Esophagus squamous epithelium (tissue), 4 donors: Measurements from ENCODE around the gene NCOA7.

Experiments used
- POLR2A ChIP-seq, 4 donors: fragments of 450-650 bp; IDR thresholded peaks; one replicate each; pipeline ENCODE4 v1.6.1; 2017; ENCODE audit warnings: antibody characterized with exemption in 4 of 4, mild to moderate bottlenecking in 4 of 4, moderate library complexity in 3 of 4
- TF ChIP-seq, protein P1 (sequence below), 6 experiments: fragments of 450-650 bp in 4 of 6; fragments of 200-600 bp in 2 of 6; sonication (generic) in 2 of 6; IDR thresholded peaks; one replicate each; pipeline ENCODE4 v1.5.1; 2016 to 2019; ENCODE audit warnings: antibody characterized with exemption in 6 of 6, mild to moderate bottlenecking in 4 of 6, moderate library complexity in 4 of 6

DNA sequence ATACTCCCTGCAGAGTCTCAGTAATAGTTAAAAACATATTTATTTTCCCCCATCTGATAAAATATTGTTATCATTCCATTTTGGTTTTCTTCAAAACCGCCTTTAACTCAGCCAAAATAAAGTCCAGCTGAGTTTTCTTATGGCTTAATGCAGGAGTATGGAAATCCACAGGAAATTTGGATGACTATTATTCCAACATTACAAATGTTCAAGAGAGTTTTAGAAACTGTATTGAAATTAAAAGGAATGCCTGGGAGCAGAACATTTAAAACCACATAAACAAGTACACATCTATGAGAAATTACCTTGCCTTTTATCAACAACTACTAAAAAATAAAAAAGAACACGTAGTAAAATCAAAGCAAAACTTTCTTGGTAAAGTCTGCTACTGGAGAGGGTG is 45.7 kb downstream of the NCOA7 start:
- TF ChIP-seq, protein P1, sequence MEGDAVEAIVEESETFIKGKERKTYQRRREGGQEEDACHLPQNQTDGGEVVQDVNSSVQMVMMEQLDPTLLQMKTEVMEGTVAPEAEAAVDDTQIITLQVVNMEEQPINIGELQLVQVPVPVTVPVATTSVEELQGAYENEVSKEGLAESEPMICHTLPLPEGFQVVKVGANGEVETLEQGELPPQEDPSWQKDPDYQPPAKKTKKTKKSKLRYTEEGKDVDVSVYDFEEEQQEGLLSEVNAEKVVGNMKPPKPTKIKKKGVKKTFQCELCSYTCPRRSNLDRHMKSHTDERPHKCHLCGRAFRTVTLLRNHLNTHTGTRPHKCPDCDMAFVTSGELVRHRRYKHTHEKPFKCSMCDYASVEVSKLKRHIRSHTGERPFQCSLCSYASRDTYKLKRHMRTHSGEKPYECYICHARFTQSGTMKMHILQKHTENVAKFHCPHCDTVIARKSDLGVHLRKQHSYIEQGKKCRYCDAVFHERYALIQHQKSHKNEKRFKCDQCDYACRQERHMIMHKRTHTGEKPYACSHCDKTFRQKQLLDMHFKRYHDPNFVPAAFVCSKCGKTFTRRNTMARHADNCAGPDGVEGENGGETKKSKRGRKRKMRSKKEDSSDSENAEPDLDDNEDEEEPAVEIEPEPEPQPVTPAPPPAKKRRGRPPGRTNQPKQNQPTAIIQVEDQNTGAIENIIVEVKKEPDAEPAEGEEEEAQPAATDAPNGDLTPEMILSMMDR (IDR thresholded peaks at IDR 0.05) = no peak
- TF ChIP-seq POLR2A (IDR thresholded peaks at IDR 0.05) = no peak
